Right atrium auricular region (tissue), 2 donors: ENCODE data around the gene NME7. TPM values are rescaled to one million over a fixed set of nuclear protein-coding genes. Genes with fewer than 3 reads are reported as not detected.

ENCODE experiments used
- DNase-seq: peaks from one replicate; pipeline ENCODE4 v3.0.0-alpha.2; 2019; ENCODE audit warnings: low spot score
- H3K27ac ChIP-seq, 2 donors: fragments of 200-600 bp; sonication (generic); 1 replicate in 1 of 2; 2 replicates in 1 of 2; pipeline ENCODE4 v1.5.1; 2016 to 2019
- H3K27me3 ChIP-seq, 2 donors: fragments of 200-600 bp; sonication (generic); one replicate each; pipeline versions ENCODE4 v1.5.1 to v1.6.0; 2017 to 2019
- H3K36me3 ChIP-seq: fragments of 200-600 bp; sonication (generic); one replicate; pipeline ENCODE4 v1.5.1; 2016
- H3K4me1 ChIP-seq, 2 donors: fragments of 200-600 bp; sonication (generic); one replicate each; pipeline versions ENCODE4 v1.5.1 to v1.6.0; 2017 to 2019
- H3K4me3 ChIP-seq, 2 donors: fragments of 200-600 bp; sonication (generic); 1 replicate in 1 of 2; 2 replicates in 1 of 2; pipeline ENCODE4 v1.5.1; 2017 to 2019; ENCODE audit warnings: mild to moderate bottlenecking in 1 of 2, moderate library complexity in 1 of 2
- H3K9me3 ChIP-seq, 2 donors: fragments of 200-600 bp; sonication (generic); one replicate each; pipeline ENCODE4 v1.5.1; 2019
- total RNA-seq, 2 donors: library from RNA; depleted of rRNA; stranded (reverse); fragments of >200 nt; gene quantifications; one replicate each; pipeline ENCODE4 v1.1.0, GENCODE V29; 2016
- TF ChIP-seq, protein P1 (sequence below), 2 donors: fragments of 200-600 bp; sonication (generic); IDR thresholded peaks; one replicate each; pipeline ENCODE4 v1.5.1; 2019; ENCODE audit warnings: antibody characterized with exemption in 2 of 2

The NME7 gene
- total RNA-seq, 2 donors from 2014 or later: 9.1 to 10.4 TPM

DNA sequence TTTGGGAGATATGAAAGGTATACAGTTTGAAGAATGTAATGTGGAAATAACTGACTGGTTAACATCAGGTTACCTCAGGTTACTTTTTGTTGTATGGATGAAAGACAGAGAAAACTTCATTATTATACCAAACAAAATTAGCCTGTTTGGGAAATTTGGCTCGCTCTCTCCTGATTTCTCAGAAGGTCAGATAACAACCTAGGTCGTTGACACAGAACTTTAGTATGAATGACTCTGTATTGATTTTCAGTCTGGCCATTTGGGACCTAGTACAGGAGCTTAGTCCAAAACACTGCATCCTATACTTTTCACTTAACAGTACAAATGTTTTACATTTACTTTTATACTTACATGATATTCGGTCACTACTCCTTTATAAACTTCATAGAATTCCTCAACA is 132.8 kb downstream of the NME7 start:
- no peak overlapping the region for H3K4me3 ChIP-seq
- no peaks in the 10 kb centered on the region for H3K27me3 ChIP-seq
- H3K9me3 ChIP-seq: no peaks in the 10 kb centered on the region
- DNase-seq: no peak
- no peaks in the 10 kb centered on the region for H3K36me3 ChIP-seq
- peaks cover 0 to 24% of the 10 kb centered on the region in 2 donors for H3K4me1 ChIP-seq
- TF ChIP-seq, protein P1, sequence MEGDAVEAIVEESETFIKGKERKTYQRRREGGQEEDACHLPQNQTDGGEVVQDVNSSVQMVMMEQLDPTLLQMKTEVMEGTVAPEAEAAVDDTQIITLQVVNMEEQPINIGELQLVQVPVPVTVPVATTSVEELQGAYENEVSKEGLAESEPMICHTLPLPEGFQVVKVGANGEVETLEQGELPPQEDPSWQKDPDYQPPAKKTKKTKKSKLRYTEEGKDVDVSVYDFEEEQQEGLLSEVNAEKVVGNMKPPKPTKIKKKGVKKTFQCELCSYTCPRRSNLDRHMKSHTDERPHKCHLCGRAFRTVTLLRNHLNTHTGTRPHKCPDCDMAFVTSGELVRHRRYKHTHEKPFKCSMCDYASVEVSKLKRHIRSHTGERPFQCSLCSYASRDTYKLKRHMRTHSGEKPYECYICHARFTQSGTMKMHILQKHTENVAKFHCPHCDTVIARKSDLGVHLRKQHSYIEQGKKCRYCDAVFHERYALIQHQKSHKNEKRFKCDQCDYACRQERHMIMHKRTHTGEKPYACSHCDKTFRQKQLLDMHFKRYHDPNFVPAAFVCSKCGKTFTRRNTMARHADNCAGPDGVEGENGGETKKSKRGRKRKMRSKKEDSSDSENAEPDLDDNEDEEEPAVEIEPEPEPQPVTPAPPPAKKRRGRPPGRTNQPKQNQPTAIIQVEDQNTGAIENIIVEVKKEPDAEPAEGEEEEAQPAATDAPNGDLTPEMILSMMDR (IDR thresholded peaks at IDR 0.05): no peak
- H3K27ac ChIP-seq: no peak overlapping the region

- TF ChIP-seq, protein P1 (IDR thresholded peaks at IDR 0.05): no peak
- Histone ChIP-seq H3K4me1 (no peaks in the 10 kb centered on the region), H3K4me3 (no peak overlapping the region), H3K27me3 (no peaks in the 10 kb centered on the region), H3K36me3 (no peaks in the 10 kb centered on the region), H3K27ac (no peak overlapping the region), H3K9me3 (no peaks in the 10 kb centered on the region)
- no peak for DNase-seq
These were observed 150.0 kb downstream of the NME7 start for GRCh38 chr1:169217636-169218035.

GRCh38 chr1:169214598-169214997 is 153.0 kb downstream of the NME7 start:
- DNase-seq: no peak
- no peaks in the 10 kb centered on the region for H3K4me1 ChIP-seq
- H3K4me3 ChIP-seq: no peak overlapping the region
- TF ChIP-seq, protein P1 (IDR thresholded peaks at IDR 0.05): no peak
- no peaks in the 10 kb centered on the region for H3K9me3 ChIP-seq
- H3K27ac ChIP-seq: no peak overlapping the region
- H3K27me3 ChIP-seq: no peaks in the 10 kb centered on the region
- H3K36me3 ChIP-seq: no peaks in the 10 kb centered on the region

DNA sequence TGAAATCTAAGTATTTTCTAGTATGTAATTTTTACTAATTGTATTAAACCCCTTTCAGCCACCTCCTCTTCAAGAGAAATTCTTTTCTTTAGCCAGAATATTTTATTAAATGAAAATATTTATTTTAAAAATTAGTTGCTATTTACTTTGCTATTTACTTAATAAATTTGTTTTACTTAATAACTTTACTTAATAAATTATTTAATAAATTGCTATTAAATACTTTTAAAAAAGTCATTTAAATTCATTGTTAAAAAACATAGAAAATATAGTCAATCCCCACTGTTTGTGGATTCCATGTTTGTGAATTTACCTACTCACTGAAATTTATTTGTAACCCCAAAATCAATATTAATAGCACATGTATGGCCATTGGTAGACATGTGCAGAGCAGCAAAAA is 155.5 kb downstream of the NME7 start:
- H3K27me3 ChIP-seq: no peaks in the 10 kb centered on the region
- H3K4me1 ChIP-seq: no peaks in the 10 kb centered on the region
- H3K27ac ChIP-seq: no peak overlapping the region
- TF ChIP-seq, protein P1 (IDR thresholded peaks at IDR 0.05): no peak
- no peak overlapping the region for H3K4me3 ChIP-seq
- no peaks in the 10 kb centered on the region for H3K36me3 ChIP-seq
- H3K9me3 ChIP-seq: no peaks in the 10 kb centered on the region
- DNase-seq: no peak

DNA sequence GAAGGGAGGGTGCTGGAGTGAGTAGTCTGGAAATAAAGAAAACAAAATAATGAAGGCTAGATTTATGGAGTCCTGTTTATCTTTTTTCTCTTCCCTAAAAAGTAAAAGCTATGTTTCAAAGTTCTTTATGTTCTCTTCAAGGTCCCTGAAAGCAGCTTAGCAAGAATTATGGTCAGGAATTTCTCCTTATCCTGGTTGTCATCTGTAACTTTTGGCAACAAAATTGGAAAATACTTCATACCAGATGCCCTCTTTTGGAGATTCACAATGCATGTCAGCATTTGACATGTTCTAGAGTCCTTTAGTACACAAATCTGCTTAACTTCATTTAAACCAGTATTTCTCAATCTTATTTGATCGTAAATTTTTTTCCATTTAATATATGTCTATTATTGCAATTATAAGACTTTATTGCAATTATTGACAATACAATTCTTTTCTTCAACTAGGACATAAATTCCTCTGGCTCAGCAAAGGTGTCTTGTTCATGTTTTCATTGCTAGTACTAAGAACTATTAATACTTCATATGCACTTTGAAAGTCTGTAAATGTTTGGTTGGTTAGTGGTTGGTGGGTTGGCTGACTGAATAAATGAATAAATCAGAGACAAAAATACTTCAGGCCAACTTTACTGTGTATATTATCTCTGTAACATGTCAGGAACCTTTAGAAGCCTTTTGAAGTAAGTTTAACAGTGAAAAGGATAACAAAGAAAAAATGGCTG is 159.6 kb downstream of the NME7 start:
- H3K27ac ChIP-seq: no peak overlapping the region
- no peaks in the 10 kb centered on the region for H3K4me1 ChIP-seq
- H3K9me3 ChIP-seq: no peaks in the 10 kb centered on the region
- no peaks in the 10 kb centered on the region for H3K27me3 ChIP-seq
- no peak for DNase-seq
- TF ChIP-seq, protein P1 (IDR thresholded peaks at IDR 0.05): no peak
- H3K36me3 ChIP-seq: no peaks in the 10 kb centered on the region
- no peak overlapping the region for H3K4me3 ChIP-seq

- H3K27ac ChIP-seq: no peak overlapping the region
- no peaks in the 10 kb centered on the region for H3K4me1 ChIP-seq
- H3K36me3 ChIP-seq: no peaks in the 10 kb centered on the region
These were observed 163.4 kb downstream of the NME7 start for GRCh38 chr1:169204157-169204556.

More at GRCh38 chr1:169204157-169204556, 163.4 kb downstream of the NME7 start:
- Histone ChIP-seq H3K9me3 (no peaks in the 10 kb centered on the region), H3K27me3 (no peaks in the 10 kb centered on the region), H3K4me3 (no peak overlapping the region)
- no peak for DNase-seq
- TF ChIP-seq, protein P1 (IDR thresholded peaks at IDR 0.05): no peak
